Right lung (tissue), 10 donors: ENCODE data around the gene SCGB1D4. TPM values are rescaled to one million over a fixed set of nuclear protein-coding genes. Genes with fewer than 3 reads are reported as not detected.
"Not testable (repeated sequence)": the region's sequence is repeated elsewhere in the genome, so short reads cannot be mapped to it uniquely, and the experiment has no call there.

ENCODE experiments used
- DNase-seq, 2 donors: peaks; one replicate each; pipeline ENCODE4 v3.0.0-alpha.2; 2013
- long read RNA-seq, 8 donors: transcript quantifications; one replicate each; lab custom pipeline, GENCODE V29; 2026
- polyA plus RNA-seq, 5 donors: library from polyadenylated mRNA; unstranded; fragments of 120-200 nt; gene quantifications; one replicate each; pipeline versions ENCODE4 v1.2.1 to v1.2.3, GENCODE V29; 2013; ENCODE audit warnings: inconsistent platforms in 1 of 5, low replicate concordance in 1 of 5; ENCODE audit not compliant: insufficient read length in 5 of 5, insufficient read depth in 1 of 5

Gene SCGB1D4
- not detected for polyA plus RNA-seq
- long read RNA-seq, donor 1: 0 reads
- long read RNA-seq, donor 2: 0 reads
- long read RNA-seq, donor 3: 0 reads
- long read RNA-seq, donor 4: 0 reads
- long read RNA-seq, donor 5: 0 reads
- long read RNA-seq, donor 6: 0 reads
- long read RNA-seq, donor 7: 0 reads
- long read RNA-seq, donor 8: 0 reads

GRCh38 chr11:62298975-62299374 is at the start of gene SCGB1D4:
Gene SCGB1D4 (minus strand): TSS chr11:62299075. CDS start chr11:62299010, 65 bp downstream.
- DNase-seq: no peak

- no peak for DNase-seq
These were observed 47.0 kb upstream of the SCGB1D4 start for GRCh38 chr11:62345861-62346260.

DNA sequence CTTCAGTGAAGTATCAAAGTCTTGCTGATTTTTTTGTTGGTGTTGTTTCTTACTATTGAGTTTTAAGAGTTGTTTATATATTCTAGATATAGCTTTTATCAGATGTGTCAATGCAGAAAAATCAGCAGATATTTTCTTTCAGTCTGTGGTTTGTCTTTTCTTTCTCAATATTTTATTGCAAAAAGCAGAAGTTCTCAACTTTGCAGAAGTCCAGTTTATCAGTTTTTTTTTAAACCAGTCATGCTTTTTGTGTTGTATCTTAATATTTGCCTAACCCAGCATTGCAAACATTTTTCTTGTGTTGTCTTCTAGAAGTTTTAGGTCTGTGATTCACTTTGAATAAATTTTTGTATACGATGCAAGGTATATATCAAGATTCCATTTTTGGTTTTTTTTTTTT is 45.3 kb upstream of the SCGB1D4 start:
- DNase-seq: no peak

- not testable (repeated sequence) for DNase-seq
These were observed 44.8 kb upstream of the SCGB1D4 start for GRCh38 chr11:62343646-62344190.

DNA sequence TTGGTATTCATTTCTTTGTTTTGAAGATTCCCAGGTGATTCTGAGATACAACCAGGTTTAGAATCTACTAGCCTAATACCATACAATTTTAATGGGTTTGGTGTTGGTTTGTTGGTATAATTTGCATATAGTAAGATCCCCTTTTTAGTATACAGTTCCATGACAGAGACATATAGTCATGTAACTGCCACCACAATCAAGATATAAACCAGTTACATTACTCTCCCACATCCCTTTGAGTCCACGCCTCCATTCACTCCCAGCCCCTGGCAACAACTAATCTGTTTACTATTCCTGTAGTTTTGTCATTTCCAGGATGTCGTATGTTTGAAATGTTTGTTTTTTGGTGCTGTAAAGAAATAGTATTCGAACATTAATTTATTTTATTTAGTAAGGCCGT is 42.7 kb upstream of the SCGB1D4 start:
- no peak for DNase-seq

DNA sequence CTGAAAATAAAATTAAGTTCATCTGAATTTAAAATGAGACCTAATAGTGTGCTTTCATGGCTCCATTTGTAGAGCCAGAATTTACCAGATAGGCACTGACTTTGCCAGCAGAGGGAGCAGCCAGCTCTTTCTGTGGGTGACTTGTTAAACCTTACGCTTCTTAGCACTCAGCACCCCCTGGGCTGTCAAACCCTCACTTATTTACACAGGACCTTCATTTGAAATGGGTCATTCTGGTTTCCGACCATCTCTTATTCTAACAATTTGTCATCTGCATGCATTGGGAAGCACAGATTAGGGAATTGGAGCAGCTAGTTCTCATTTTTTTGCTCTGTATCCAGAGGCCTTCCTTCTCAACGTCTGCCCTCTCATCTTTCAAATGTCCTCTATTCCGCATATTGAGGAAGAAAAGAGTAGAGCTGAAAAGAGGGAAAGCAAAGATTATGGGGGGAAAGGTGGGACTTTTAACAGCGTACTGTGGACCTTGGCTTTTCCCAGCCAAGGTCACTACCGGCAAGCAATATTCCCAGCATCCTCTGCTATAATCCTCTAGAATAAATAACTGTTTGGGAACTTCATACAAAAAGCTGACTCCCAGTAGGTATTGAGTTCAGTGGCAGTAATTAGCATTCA is 41.5 kb upstream of the SCGB1D4 start:
- peak in 1 of 2 donors; percentile 21 for DNase-seq

DNA sequence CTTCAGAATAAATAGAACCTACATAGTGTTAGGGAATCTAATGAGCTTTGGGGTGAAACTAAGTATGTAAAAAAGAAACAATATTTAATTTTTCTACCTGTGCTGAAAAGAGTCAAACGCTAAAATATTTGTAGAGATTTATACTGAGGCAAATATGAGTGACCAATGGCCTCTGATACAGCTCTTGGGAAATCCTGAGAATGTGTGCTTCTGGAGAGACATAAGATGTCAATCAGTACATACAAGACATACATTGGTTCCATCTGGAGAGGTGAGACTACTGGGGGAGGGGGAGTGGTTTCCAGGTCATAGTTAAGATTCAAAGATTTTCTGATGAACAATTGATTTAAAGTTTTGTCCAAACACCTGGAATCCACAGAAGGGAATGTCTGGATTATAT is 39.3 kb upstream of the SCGB1D4 start:
- no peak for DNase-seq

DNA sequence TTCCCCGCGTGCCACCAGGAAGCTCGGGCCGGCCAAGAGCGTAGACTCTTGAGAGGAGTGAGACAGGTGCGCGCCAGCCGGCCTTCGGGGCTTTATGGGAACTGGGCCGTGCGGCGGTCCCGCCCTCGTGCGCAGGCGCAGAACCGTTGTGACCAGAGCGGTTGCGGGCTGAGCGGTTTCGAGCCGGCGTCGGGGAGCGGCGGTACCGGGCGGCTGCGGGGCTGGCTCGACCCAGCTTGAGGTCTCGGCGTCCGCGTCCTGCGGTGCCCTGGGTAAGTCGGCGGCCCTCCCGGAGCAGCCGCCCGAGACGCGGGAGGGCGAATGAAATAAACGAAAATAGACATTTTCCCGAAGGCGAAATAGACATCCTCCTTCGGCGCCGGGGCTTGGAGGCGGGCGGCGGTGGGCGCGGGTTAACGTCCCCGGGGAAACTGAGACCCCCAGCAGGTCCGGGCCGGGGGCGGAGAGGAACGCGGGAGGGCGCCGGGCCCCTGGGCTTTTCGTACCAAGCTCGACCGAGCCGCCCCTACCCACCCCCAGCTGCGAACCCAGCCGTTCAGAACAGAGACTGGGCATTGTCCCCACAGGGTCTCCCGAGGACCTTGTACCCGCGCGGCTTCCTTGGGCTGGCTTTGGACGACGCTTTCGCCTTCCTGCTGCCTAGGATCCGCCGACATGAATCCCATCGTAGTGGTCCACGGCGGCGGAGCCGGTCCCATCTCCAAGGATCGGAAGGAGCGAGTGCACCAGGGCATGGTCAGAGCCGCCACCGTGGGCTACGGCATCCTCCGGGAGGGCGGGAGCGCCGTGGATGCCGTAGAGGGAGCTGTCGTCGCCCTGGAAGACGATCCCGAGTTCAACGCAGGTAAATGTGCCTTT is 38.7 kb upstream of the SCGB1D4 start, which contains the start of gene ASRGL1:
Gene ASRGL1, plus strand, starts transcription at position 146 of the 879 bp plus-strand sequence. Its CDS starts 530 bp downstream, at position 676.
- peak; percentile 37 to 47 for DNase-seq

- not testable (repeated sequence) for DNase-seq
These were observed 38.1 kb upstream of the SCGB1D4 start for GRCh38 chr11:62336949-62337302.

DNA sequence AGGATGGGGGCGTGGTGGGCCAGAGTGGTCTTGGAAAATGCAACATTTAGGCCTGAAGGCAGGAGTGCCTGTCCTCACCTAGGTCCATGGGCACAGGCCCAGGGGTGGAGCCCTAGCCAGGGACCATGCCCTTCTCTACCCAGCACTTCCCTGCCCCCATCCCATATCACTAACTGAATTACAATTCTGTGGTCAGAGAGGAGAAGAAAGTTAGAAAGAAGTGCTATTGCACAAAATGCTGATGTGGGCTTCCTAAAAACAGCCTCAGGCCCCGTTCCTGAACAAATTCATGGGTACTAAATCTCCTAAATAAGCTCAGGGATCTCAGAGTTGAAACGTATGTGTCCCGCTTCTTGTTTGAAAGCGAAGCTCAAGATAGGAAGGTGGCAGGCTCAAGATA is 34.9 kb upstream of the SCGB1D4 start:
- DNase-seq: no peak

- not testable (repeated sequence) for DNase-seq
These were observed 32.4 kb upstream of the SCGB1D4 start for GRCh38 chr11:62331264-62331663.

DNA sequence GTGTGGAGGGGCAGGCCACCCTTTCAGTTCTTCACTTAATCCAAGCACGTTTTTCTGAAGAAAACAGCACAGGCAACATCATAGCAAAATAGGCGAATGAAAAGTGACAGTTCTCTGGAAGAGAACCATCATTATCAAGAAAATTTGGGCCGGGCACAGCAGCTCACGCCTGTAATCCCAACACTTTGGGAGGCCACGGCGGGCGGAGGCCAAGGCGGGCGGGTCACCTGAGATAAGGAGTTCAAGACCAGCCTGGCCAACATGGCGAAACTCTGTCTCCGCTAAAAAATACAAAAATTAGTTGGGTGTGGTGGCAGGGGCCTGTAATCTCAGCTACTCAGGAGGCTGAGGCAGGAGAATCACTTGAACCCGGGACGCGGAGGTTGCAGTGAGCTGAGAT is 28.7 kb upstream of the SCGB1D4 start:
- DNase-seq: not testable (repeated sequence)

GRCh38 chr11:62326719-62327118 is 27.8 kb upstream of the SCGB1D4 start:
- not testable (repeated sequence) for DNase-seq

DNA sequence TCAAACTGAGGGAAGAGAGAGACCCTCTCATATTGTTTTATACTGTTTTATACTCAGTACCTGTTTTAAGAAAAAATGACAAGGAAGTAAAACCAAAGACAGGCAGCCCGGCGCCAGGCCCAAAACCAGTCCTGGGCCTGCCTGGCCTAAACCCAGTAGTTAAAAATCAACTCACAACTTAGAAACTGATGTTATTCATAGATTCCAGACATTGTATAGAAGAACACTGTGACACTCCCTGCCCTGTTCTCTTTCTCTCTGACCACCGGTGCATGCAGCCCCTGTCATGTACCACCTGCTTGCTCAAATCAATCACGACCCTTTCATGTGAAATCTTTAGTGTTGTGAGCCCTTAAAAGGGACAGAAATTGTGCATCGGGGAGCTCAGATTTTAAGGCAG is 26.9 kb upstream of the SCGB1D4 start:
- not testable (repeated sequence) for DNase-seq

DNA sequence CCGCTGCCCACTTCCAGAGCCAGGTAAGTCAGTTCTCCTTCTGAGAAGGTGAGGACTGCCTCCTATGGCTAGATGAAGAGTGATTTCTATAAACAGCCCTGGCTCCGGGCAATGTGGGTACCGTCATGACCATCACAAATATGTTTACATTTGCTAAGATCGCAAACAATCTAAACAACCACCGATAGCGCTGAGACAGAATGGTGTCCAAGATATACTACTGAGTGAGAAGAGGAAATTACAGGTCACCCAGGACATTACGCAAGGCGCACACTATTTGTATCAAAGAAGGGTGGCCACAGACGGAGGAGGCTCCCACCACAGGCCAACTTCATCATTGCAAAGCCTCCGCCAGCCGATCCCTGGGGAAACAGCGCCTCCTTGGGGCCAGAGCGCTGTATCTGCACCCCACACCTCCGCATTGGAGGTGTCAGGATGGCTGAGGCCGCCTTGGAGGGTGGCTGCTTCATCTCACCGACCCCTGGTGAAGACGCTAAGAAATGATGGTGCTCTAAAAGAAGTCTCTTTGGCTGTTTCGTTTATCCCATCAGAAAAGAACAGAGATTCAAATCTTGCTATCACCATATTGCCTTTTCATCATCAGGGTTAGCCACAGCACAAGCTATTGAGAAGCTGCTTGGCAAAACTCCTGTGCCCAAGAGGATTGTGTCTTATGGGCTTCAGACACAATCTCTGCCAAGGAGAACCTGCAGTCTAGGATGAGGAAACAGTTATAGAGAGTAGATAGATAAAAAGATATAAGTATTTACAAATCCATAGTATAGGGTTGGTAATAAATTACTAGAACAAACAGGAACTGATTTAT is 26.1 kb upstream of the SCGB1D4 start:
- no peak for DNase-seq

- DNase-seq: no peak
These were observed 23.6 kb upstream of the SCGB1D4 start for GRCh38 chr11:62322524-62322923.

GRCh38 chr11:62315431-62315830 is 16.6 kb upstream of the SCGB1D4 start:
- no peak for DNase-seq

DNA sequence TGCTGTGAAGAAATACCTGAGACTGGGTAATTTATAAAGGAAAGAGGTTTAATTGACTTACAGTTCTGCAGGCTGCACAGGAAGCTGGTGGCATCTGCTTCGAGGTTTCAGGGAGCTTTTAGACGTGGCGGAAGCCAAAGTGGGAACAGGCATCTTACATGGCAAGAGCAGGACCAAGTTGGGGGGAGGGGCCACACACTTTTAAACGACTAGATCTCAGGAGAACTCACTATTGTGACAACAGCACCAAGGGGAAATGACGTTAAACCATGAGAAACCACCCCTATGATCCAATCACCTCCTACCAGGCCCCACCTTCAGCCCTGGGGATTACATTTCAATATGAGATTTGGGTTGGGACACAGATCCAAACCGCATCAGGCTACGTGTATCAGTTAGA is 11.1 kb upstream of the SCGB1D4 start:
- DNase-seq: no peak

DNA sequence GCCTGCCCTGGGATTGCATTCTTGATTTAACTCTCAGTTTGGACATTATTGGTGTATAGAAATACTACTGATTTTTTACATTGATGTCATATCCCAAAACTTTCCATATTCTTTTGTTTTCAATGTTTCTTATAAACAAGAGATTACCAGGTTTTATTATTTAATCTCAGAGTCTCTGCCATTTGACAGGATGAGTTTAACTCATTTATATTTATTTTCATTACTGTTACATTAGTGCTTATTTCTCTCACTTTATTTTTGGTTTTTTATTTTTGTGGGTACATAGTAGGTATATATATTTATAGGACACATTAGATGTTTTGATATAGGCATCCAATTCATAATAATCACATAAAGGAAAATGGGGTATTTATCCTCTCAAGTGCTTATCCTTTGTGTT is 9.1 kb upstream of the SCGB1D4 start:
- no peak for DNase-seq

- DNase-seq: no peak
These were observed 7.4 kb upstream of the SCGB1D4 start for GRCh38 chr11:62306227-62306626.

DNA sequence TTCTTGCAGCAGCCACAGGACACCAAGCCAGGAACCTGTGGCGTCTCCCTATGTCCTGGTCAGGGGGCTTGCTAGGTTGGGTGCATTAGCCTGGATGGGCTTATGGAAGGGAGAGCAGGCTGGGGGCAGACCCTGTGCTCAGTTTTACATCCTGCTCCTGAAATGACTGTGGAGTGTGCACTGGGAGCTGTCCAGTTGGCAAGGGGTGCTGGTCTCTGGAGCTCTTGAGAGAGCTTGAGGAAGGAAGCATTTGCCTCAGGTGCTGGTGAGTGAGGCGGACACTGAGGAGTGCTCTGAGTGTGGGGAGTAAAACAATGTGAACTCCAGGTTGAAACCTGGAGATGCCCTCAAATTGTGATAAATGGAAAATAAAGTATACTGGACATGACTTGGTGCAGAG is 3.4 kb downstream of the SCGB1D4 start:
- peak in 1 of 2 donors; percentile 8 for DNase-seq
